ENCODE results near the gene ADAMTS6.

DNA sequence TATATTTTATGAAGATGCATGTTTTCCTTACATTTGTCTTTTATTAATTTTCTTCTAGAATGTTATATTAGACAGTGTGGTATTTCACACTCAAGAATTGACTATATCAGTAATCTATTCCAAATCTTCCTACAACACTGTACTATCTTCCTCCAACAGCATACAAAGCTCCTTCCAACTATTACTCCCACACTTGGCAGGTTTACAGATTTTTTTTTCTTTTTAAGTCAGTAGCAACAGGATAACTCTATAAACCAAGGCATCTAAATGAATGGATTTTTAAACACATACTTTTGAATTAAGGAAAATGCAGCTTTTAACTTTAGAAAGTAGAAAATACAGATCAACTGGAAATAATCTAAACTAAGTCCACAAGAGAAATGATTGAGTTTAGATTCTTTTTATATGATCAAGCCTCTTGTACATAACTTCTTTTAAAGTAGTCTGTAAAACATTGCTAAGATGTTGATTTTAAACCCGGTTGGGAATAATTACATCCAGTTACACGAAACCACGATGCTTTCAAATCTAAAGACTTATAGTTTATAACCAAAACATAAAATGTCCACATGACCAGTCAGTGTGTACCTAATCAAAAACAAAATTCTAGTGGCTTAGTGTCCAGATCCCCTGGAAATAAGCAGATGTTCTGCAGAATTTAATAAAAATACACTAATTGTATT lies 281.6 kb downstream of the ADAMTS6 start:
- no peak for TF ChIP-seq CTCF (CRISPR knock-in tag; IDR thresholded peaks at IDR 0.05)
- TF ChIP-seq ETV6 (CRISPR knock-in tag; conservative IDR thresholded peaks at IDR 0.05) = no peak
- TF ChIP-seq ZFP91 (CRISPR knock-in tag; IDR thresholded peaks at IDR 0.05; ENCODE audit: borderline replicate concordance) = no peak
- TF ChIP-seq ZNF580 (CRISPR knock-in tag; IDR thresholded peaks at IDR 0.05; ENCODE audit: borderline replicate concordance, low read depth) = no peak
- TF ChIP-seq NFATC3 (CRISPR knock-in tag; IDR thresholded peaks at IDR 0.05) = no peak
- TF ChIP-seq ZNF260 (CRISPR knock-in tag; IDR thresholded peaks at IDR 0.05; ENCODE audit: borderline replicate concordance, low read depth) = no peak
- TF ChIP-seq ZNF792 (CRISPR knock-in tag; IDR thresholded peaks at IDR 0.05) = no peak
- no peak for TF ChIP-seq POLR2AphosphoS5 (IDR thresholded peaks at IDR 0.05; ENCODE audit: low read depth, low read length)
- TF ChIP-seq ATF2 (CRISPR knock-in tag; IDR thresholded peaks at IDR 0.05) = no peak
- TF ChIP-seq ZBTB10 (CRISPR knock-in tag; IDR thresholded peaks at IDR 0.05; ENCODE audit: borderline replicate concordance) = no peak
